ENCODE data around the gene TET2.

Gene TET2

DNA sequence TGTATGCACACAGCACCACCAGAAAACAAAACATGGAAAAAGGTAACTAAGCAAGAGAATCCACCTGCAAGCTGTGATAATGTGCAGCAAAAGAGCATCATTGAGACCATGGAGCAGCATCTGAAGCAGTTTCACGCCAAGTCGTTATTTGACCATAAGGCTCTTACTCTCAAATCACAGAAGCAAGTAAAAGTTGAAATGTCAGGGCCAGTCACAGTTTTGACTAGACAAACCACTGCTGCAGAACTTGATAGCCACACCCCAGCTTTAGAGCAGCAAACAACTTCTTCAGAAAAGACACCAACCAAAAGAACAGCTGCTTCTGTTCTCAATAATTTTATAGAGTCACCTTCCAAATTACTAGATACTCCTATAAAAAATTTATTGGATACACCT lies 90.2 kb downstream of the TET2 start:
- no CpG with 5 or more reads among the region's 2 CpGs for WGBS, 2 donors (ENCODE audit: extremely low coverage in 2 of 2, insufficient read length in 2 of 2, insufficient replicate concordance in 1 of 2)
- Histone ChIP-seq H3K4ac (ENCODE audit: low read length) (no peak overlapping the region), H3K4me1 (ENCODE audit: control insufficient read depth in 2 of 2, insufficient read depth in 1 of 2, low read depth in 1 of 2, low read length in 2 of 2) (no peaks in the 10 kb centered on the region)

DNA sequence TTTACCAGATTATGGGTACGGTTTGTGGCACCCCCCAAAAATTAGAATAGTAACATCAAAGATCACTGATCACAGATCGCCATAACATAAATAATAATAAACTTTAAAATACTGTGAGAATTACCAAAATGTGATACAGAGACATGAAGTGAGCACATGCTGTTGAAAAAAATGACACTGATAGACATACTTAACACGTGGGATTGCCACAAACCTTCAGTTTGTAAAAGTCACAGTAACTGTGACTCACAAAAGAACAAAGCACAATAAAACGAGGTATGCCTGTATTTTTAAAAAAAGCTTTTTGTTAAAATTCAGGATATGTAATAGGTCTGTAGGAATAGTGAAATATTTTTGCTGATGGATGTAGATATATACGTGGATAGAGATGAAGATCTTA lies 93.4 kb downstream of the TET2 start:
- H3K14ac ChIP-seq (ENCODE audit: low read length), result no peak overlapping the region
- H3K9ac ChIP-seq (ENCODE audit: low read depth, low read length, poor library complexity), result no peak overlapping the region
- peaks cover 0 to 15% of the 10 kb centered on the region in 2 donors for H3K9me3 ChIP-seq (replicated peaks in 1 of 2; ENCODE audit: control insufficient read depth in 2 of 2, insufficient read depth in 1 of 2, low read depth in 1 of 2, low read length in 2 of 2)
- no peak overlapping the region for H2BK15ac ChIP-seq (ENCODE audit: low read length)
- H2AFZ ChIP-seq (ENCODE audit: low read length), result no peak overlapping the region
- H3K27me3 ChIP-seq (ENCODE audit: control insufficient read depth in 3 of 3, insufficient read depth in 3 of 3, low read depth in 1 of 3, low read length in 3 of 3), result no peaks in the 10 kb centered on the region
- peaks cover 7 to 89% of the 10 kb centered on the region in 2 donors for H3K36me3 ChIP-seq (replicated peaks in 1 of 2; ENCODE audit: control insufficient read depth in 2 of 2, insufficient read depth in 2 of 2, low read length in 2 of 2)
- no peak overlapping the region for H3K4ac ChIP-seq (ENCODE audit: low read length)
- DNase-seq (ENCODE audit: low spot score), result no peak
- no peak overlapping the region for H2BK5ac ChIP-seq (ENCODE audit: low read length)
- no peak overlapping the region for H3K4me3 ChIP-seq (ENCODE audit: low read length in 2 of 2)
- H4K8ac ChIP-seq (ENCODE audit: low read depth, low read length), result no peak overlapping the region
- no peak overlapping the region for H4K91ac ChIP-seq (ENCODE audit: low read depth, low read length, poor library complexity)
- no peak overlapping the region for H3K27ac ChIP-seq (replicated peaks; ENCODE audit: low read length)
- H3K4me2 ChIP-seq (ENCODE audit: insufficient read depth, low read length, poor library complexity, severe bottlenecking), result no peak overlapping the region
- H2AK5ac ChIP-seq (ENCODE audit: low read depth, low read length), result no peak overlapping the region
- no peaks in the 10 kb centered on the region for H3K79me1 ChIP-seq (ENCODE audit: low read depth, low read length)
- H3K23ac ChIP-seq (ENCODE audit: low read depth, low read length, poor library complexity), result no peak overlapping the region
- no peak overlapping the region for H2BK12ac ChIP-seq (ENCODE audit: low read length)
- H3K18ac ChIP-seq (ENCODE audit: low read length), result no peak overlapping the region
- 100% methylated on average over 1 of the region's 5 CpGs; no CpG with 5 or more reads in 1 of the 2 donors for WGBS, 2 donors (ENCODE audit: extremely low coverage in 2 of 2, insufficient read length in 2 of 2, insufficient replicate concordance in 1 of 2)
- no peak overlapping the region for H2BK120ac ChIP-seq (ENCODE audit: low read depth, low read length)
- H3K4me1 ChIP-seq (ENCODE audit: control insufficient read depth in 2 of 2, insufficient read depth in 1 of 2, low read depth in 1 of 2, low read length in 2 of 2), result no peaks in the 10 kb centered on the region

More for the DNA sequence above, 90.2 kb downstream of the TET2 start:
- no peak overlapping the region for H3K4me2 ChIP-seq (ENCODE audit: insufficient read depth, low read length, poor library complexity, severe bottlenecking)
- no peak for DNase-seq (ENCODE audit: low spot score)
- no peak overlapping the region for H4K91ac ChIP-seq (ENCODE audit: low read depth, low read length, poor library complexity)
- peak overlapping the region in 1 of 2 donors; percentile 2 for H3K4me3 ChIP-seq (ENCODE audit: low read length in 2 of 2)
- no peak overlapping the region for H2BK120ac ChIP-seq (ENCODE audit: low read depth, low read length)
- no peak overlapping the region for H2AK5ac ChIP-seq (ENCODE audit: low read depth, low read length)
- H3K27me3 ChIP-seq (ENCODE audit: control insufficient read depth in 3 of 3, insufficient read depth in 3 of 3, low read depth in 1 of 3, low read length in 3 of 3), result no peaks in the 10 kb centered on the region
- no peaks in the 10 kb centered on the region for H3K79me1 ChIP-seq (ENCODE audit: low read depth, low read length)
- H4K8ac ChIP-seq (ENCODE audit: low read depth, low read length), result no peak overlapping the region
- H2BK15ac ChIP-seq (ENCODE audit: low read length), result no peak overlapping the region
- peaks cover 3 to 78% of the 10 kb centered on the region in 2 donors for H3K36me3 ChIP-seq (replicated peaks in 1 of 2; ENCODE audit: control insufficient read depth in 2 of 2, insufficient read depth in 2 of 2, low read length in 2 of 2)
- no peak overlapping the region for H2BK5ac ChIP-seq (ENCODE audit: low read length)
- no peak overlapping the region for H3K27ac ChIP-seq (replicated peaks; ENCODE audit: low read length)
- H3K9ac ChIP-seq (ENCODE audit: low read depth, low read length, poor library complexity), result no peak overlapping the region
- H3K14ac ChIP-seq (ENCODE audit: low read length), result no peak overlapping the region
- no peak overlapping the region for H3K23ac ChIP-seq (ENCODE audit: low read depth, low read length, poor library complexity)
- no peak overlapping the region for H2AFZ ChIP-seq (ENCODE audit: low read length)
- H2BK12ac ChIP-seq (ENCODE audit: low read length), result no peak overlapping the region
- no peak overlapping the region for H3K18ac ChIP-seq (ENCODE audit: low read length)
- H3K9me3 ChIP-seq (replicated peaks in 1 of 2; ENCODE audit: control insufficient read depth in 2 of 2, insufficient read depth in 1 of 2, low read depth in 1 of 2, low read length in 2 of 2), result peaks cover 0 to 17% of the 10 kb centered on the region in 2 donors

DNA sequence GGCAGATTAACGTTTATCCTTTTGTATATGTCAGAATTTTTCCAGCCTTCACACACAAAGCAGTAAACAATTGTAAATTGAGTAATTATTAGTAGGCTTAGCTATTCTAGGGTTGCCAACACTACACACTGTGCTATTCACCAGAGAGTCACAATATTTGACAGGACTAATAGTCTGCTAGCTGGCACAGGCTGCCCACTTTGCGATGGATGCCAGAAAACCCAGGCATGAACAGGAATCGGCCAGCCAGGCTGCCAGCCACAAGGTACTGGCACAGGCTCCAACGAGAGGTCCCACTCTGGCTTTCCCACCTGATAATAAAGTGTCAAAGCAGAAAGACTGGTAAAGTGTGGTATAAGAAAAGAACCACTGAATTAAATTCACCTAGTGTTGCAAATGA lies 94.8 kb downstream of the TET2 start:
- Histone ChIP-seq H2BK12ac (ENCODE audit: low read length) (no peak overlapping the region), H3K36me3 (replicated peaks in 1 of 2; ENCODE audit: control insufficient read depth in 2 of 2, insufficient read depth in 2 of 2, low read length in 2 of 2) (peaks cover 7 to 78% of the 10 kb centered on the region in 2 donors), H4K91ac (ENCODE audit: low read depth, low read length, poor library complexity) (no peak overlapping the region), H3K9me3 (replicated peaks in 1 of 2; ENCODE audit: control insufficient read depth in 2 of 2, insufficient read depth in 1 of 2, low read depth in 1 of 2, low read length in 2 of 2) (peaks cover 0 to 15% of the 10 kb centered on the region in 2 donors), H3K4me3 (ENCODE audit: low read length in 2 of 2) (no peak overlapping the region), H3K23ac (ENCODE audit: low read depth, low read length, poor library complexity) (no peak overlapping the region), H3K14ac (ENCODE audit: low read length) (no peak overlapping the region), H3K27ac (replicated peaks; ENCODE audit: low read length) (no peak overlapping the region), H3K4me1 (ENCODE audit: control insufficient read depth in 2 of 2, insufficient read depth in 1 of 2, low read depth in 1 of 2, low read length in 2 of 2) (peaks cover 0 to under 1% of the 10 kb centered on the region in 2 donors), H2BK5ac (ENCODE audit: low read length) (no peak overlapping the region), H3K18ac (ENCODE audit: low read length) (no peak overlapping the region), H3K9ac (ENCODE audit: low read depth, low read length, poor library complexity) (no peak overlapping the region), H2BK120ac (ENCODE audit: low read depth, low read length) (no peak overlapping the region), H3K79me1 (ENCODE audit: low read depth, low read length) (no peaks in the 10 kb centered on the region), H3K4ac (ENCODE audit: low read length) (no peak overlapping the region), H4K8ac (ENCODE audit: low read depth, low read length) (no peak overlapping the region), H2AFZ (ENCODE audit: low read length) (no peak overlapping the region), H2AK5ac (ENCODE audit: low read depth, low read length) (no peak overlapping the region), H3K4me2 (ENCODE audit: insufficient read depth, low read length, poor library complexity, severe bottlenecking) (no peak overlapping the region), H3K27me3 (ENCODE audit: control insufficient read depth in 3 of 3, insufficient read depth in 3 of 3, low read depth in 1 of 3, low read length in 3 of 3) (no peaks in the 10 kb centered on the region), H2BK15ac (ENCODE audit: low read length) (no peak overlapping the region)
- no peak for DNase-seq (ENCODE audit: low spot score)
- WGBS, 2 donors (ENCODE audit: extremely low coverage in 2 of 2, insufficient read length in 2 of 2, insufficient replicate concordance in 1 of 2), result no CpG with 5 or more reads among the region's 4 CpGs

DNA sequence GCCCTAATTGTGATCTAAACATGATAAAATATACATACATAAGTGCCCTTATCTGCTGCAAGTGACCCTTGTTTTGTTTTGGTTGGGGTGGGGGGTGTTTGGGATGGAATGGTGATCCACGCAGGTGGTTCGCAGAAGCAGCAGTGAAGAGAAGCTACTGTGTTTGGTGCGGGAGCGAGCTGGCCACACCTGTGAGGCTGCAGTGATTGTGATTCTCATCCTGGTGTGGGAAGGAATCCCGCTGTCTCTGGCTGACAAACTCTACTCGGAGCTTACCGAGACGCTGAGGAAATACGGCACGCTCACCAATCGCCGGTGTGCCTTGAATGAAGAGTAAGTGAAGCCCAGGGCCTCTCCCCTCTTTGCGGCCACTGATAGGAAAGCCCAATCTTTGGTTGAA lies 96.8 kb downstream of the TET2 start:
- Histone ChIP-seq H4K8ac (ENCODE audit: low read depth, low read length) (no peak overlapping the region), H2BK15ac (ENCODE audit: low read length) (no peak overlapping the region), H3K4ac (ENCODE audit: low read length) (no peak overlapping the region), H3K27ac (replicated peaks; ENCODE audit: low read length) (no peak overlapping the region), H3K27me3 (ENCODE audit: control insufficient read depth in 3 of 3, insufficient read depth in 3 of 3, low read depth in 1 of 3, low read length in 3 of 3) (no peaks in the 10 kb centered on the region), H3K14ac (ENCODE audit: low read length) (no peak overlapping the region), H3K9ac (ENCODE audit: low read depth, low read length, poor library complexity) (no peak overlapping the region), H3K4me1 (ENCODE audit: control insufficient read depth in 2 of 2, insufficient read depth in 1 of 2, low read depth in 1 of 2, low read length in 2 of 2) (peaks cover 0 to 4% of the 10 kb centered on the region in 2 donors), H3K23ac (ENCODE audit: low read depth, low read length, poor library complexity) (no peak overlapping the region), H3K79me1 (ENCODE audit: low read depth, low read length) (no peaks in the 10 kb centered on the region), H3K18ac (ENCODE audit: low read length) (no peak overlapping the region), H3K36me3 (replicated peaks in 1 of 2; ENCODE audit: control insufficient read depth in 2 of 2, insufficient read depth in 2 of 2, low read length in 2 of 2) (peaks cover 3 to 74% of the 10 kb centered on the region in 2 donors), H2AFZ (ENCODE audit: low read length) (no peak overlapping the region), H3K4me3 (ENCODE audit: low read length in 2 of 2) (no peak overlapping the region), H2BK12ac (ENCODE audit: low read length) (no peak overlapping the region), H2AK5ac (ENCODE audit: low read depth, low read length) (no peak overlapping the region), H3K4me2 (ENCODE audit: insufficient read depth, low read length, poor library complexity, severe bottlenecking) (no peak overlapping the region), H2BK120ac (ENCODE audit: low read depth, low read length) (no peak overlapping the region), H4K91ac (ENCODE audit: low read depth, low read length, poor library complexity) (no peak overlapping the region), H3K9me3 (replicated peaks in 1 of 2; ENCODE audit: control insufficient read depth in 2 of 2, insufficient read depth in 1 of 2, low read depth in 1 of 2, low read length in 2 of 2) (peaks cover 0 to 14% of the 10 kb centered on the region in 2 donors), H2BK5ac (ENCODE audit: low read length) (no peak overlapping the region)
- WGBS, 2 donors (ENCODE audit: extremely low coverage in 2 of 2, insufficient read length in 2 of 2, insufficient replicate concordance in 1 of 2), result no CpG with 5 or more reads among the region's 13 CpGs
- DNase-seq (ENCODE audit: low spot score), result no peak

Measured in neuronal stem cell (in vitro differentiated cells).